NCI-H1417 treated with DMSO at 0.1 percent for 48 hours (cell line): ENCODE data around the gene RAD21L1.

Source experiments
- DNase-seq: peaks from one replicate; lab custom pipeline; 2025; lab: John Stamatoyannopoulos, UW

The RAD21L1 gene

GRCh38 chr20:1296117-1296610 lies 70.3 kb downstream of the RAD21L1 start:
- DNase-seq: no peak

- DNase-seq: no peak
These were observed 71.1 kb downstream of the RAD21L1 start for GRCh38 chr20:1296922-1297321.

- no peak for DNase-seq
These were observed 71.6 kb downstream of the RAD21L1 start for GRCh38 chr20:1297486-1297885.

- no peak for DNase-seq
These were observed 72.3 kb downstream of the RAD21L1 start for GRCh38 chr20:1298166-1298565.

GRCh38 chr20:1298888-1299511 lies 73.2 kb downstream of the RAD21L1 start:
- DNase-seq: no peak

GRCh38 chr20:1299522-1299921 lies 73.7 kb downstream of the RAD21L1 start:
- DNase-seq: no peak

- no peak for DNase-seq
These were observed 74.4 kb downstream of the RAD21L1 start for GRCh38 chr20:1300083-1300840.

- no peak for DNase-seq
These were observed 75.2 kb downstream of the RAD21L1 start for GRCh38 chr20:1301031-1301529.

- no peak for DNase-seq
These were observed 77.1 kb downstream of the RAD21L1 start for GRCh38 chr20:1302685-1303541.

- no peak for DNase-seq
These were observed 79.1 kb downstream of the RAD21L1 start for GRCh38 chr20:1304710-1305515.
